Calu3 (cell line): ENCODE data around the gene UQCR10. TPM values are rescaled to one million over a fixed set of nuclear protein-coding genes. Genes with fewer than 3 reads are reported as not detected.

Experiments used
- BruUV-seq: library from RNA; stranded (reverse); fragments of 400-500 nt; replicated peaks from 2 replicates; lab custom pipeline; 2021; lab: Mats Ljungman, UMichigan
- CTCF ChIA-PET: fragments of 300-600 bp; sonication (Branson Sonifier 250); formaldehyde crosslinking; loops from one replicate; lab custom pipeline; 2022; ENCODE audit warnings: antibody characterized with exemption; lab: Charles Lee
- DNase-seq: peaks from one replicate; pipeline ENCODE4 v3.0.0; 2022
- H3K27ac Mint-ChIP-seq: one replicate; pipeline ENCODE4 v1.8.0; 2022; ENCODE audit warnings: mixed read lengths; ENCODE audit not compliant: unreplicated experiment
- H3K27me3 Mint-ChIP-seq: one replicate; pipeline ENCODE4 v1.8.0; 2022; ENCODE audit warnings: mixed read lengths; ENCODE audit not compliant: unreplicated experiment
- H3K36me3 Mint-ChIP-seq: one replicate; pipeline ENCODE4 v1.8.0; 2022; ENCODE audit warnings: mild to moderate bottlenecking, moderate library complexity, mixed read lengths; ENCODE audit not compliant: insufficient read depth, unreplicated experiment
- H3K4me1 Mint-ChIP-seq: one replicate; pipeline ENCODE4 v1.8.0; 2022; ENCODE audit warnings: mild to moderate bottlenecking, low read depth, mixed read lengths; ENCODE audit not compliant: unreplicated experiment
- H3K4me3 Mint-ChIP-seq: one replicate; pipeline ENCODE4 v1.8.0; 2022; ENCODE audit warnings: mild to moderate bottlenecking, low read depth, moderate library complexity, mixed read lengths; ENCODE audit not compliant: unreplicated experiment
- H3K9me3 Mint-ChIP-seq: one replicate; pipeline ENCODE4 v1.8.0; 2022; ENCODE audit warnings: low read depth, mixed read lengths; ENCODE audit not compliant: unreplicated experiment
- intact Hi-C: fragments of 100-400 bp; cut with micrococcal nuclease; formaldehyde crosslinking; loops from one replicate; pipeline ENCODE4 v1.10.0; 2022; ENCODE audit not compliant: unreplicated experiment
- total RNA-seq: library from RNA; stranded (reverse); gene quantifications from 2 replicates; pipeline ENCODE4 v1.2.3, GENCODE V29; 2022
- TF ChIP-seq, protein P1 (sequence below): fragments of 200-600 bp; IDR thresholded peaks from one replicate; pipeline ENCODE4 v1.8.0; 2022; ENCODE audit warnings: antibody characterized with exemption; ENCODE audit not compliant: unreplicated experiment

The UQCR10 gene
- total RNA-seq, 1 experiment from 2014 or later: 120 TPM

- peaks cover 36% of the 10 kb centered on the region for H3K4me1 Mint-ChIP-seq
- intact Hi-C loops: no loop called here
- no peak overlapping the region for H3K4me3 Mint-ChIP-seq
- no peaks in the 10 kb centered on the region for H3K9me3 Mint-ChIP-seq
- peaks cover 3% of the 10 kb centered on the region for H3K36me3 Mint-ChIP-seq
- BruUV-seq: no TSS peak
- peak; percentile 56 for DNase-seq
- TF ChIP-seq, protein P1, sequence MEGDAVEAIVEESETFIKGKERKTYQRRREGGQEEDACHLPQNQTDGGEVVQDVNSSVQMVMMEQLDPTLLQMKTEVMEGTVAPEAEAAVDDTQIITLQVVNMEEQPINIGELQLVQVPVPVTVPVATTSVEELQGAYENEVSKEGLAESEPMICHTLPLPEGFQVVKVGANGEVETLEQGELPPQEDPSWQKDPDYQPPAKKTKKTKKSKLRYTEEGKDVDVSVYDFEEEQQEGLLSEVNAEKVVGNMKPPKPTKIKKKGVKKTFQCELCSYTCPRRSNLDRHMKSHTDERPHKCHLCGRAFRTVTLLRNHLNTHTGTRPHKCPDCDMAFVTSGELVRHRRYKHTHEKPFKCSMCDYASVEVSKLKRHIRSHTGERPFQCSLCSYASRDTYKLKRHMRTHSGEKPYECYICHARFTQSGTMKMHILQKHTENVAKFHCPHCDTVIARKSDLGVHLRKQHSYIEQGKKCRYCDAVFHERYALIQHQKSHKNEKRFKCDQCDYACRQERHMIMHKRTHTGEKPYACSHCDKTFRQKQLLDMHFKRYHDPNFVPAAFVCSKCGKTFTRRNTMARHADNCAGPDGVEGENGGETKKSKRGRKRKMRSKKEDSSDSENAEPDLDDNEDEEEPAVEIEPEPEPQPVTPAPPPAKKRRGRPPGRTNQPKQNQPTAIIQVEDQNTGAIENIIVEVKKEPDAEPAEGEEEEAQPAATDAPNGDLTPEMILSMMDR: no peak
- H3K27ac Mint-ChIP-seq: peak overlapping the region; percentile 25
- CTCF ChIA-PET: interaction anchor here (0.6 to 1.1 kb wide), 5 partner anchors 10 to 201 kb away, joined by 3 to 6 read pairs (median 4); partner anchors contain the start of genes UQCR10 and ZMAT5
- no peaks in the 10 kb centered on the region for H3K27me3 Mint-ChIP-seq
Observed at GRCh38 chr22:29782061-29782845, 15.1 kb downstream of the UQCR10 start.

- BruUV-seq: no TSS peak
- peaks cover 16% of the 10 kb centered on the region for H3K36me3 Mint-ChIP-seq
- no peak overlapping the region for H3K27ac Mint-ChIP-seq
- CTCF ChIA-PET: no interaction called here
- H3K4me3 Mint-ChIP-seq: no peak overlapping the region
- intact Hi-C loops: no loop called here
- H3K4me1 Mint-ChIP-seq: peaks cover 40% of the 10 kb centered on the region
- no peaks in the 10 kb centered on the region for H3K9me3 Mint-ChIP-seq
- no peak for DNase-seq
- H3K27me3 Mint-ChIP-seq: no peaks in the 10 kb centered on the region
- TF ChIP-seq, protein P1: no peak
Observed at GRCh38 chr22:29784451-29785361, 17.5 kb downstream of the UQCR10 start.

DNA sequence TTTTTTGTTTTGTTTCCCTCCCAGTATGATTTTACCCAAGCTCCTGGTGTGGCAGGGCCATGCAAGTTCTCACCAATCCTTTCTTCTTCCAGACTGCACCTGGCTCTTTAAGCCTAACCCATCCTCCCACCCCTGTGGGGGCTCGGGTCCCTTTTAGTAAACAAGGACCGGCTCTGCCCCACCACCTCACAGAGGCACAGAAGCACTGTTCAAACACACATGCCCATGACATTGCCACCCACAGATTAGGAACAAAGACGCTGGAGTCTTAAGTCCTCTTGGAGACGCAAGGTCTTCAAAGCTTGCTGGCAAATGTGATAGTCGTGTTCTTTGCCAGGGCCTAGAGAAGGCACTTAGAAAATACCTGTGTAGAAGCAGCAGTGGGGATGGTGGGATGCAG, 18.9 kb downstream of the UQCR10 start:
- no TSS peak for BruUV-seq
- Mint-ChIP-seq H3K4me3 (no peak overlapping the region), H3K9me3 (no peaks in the 10 kb centered on the region), H3K27ac (no peak overlapping the region), H3K27me3 (no peaks in the 10 kb centered on the region), H3K36me3 (peaks cover 17% of the 10 kb centered on the region), H3K4me1 (peaks cover 28% of the 10 kb centered on the region)
- DNase-seq: no peak
- TF ChIP-seq, protein P1: no peak
- CTCF ChIA-PET: no interaction called here
- intact Hi-C loops: no loop called here

GRCh38 chr22:29787371-29787980, 20.3 kb downstream of the UQCR10 start:
- Mint-ChIP-seq H3K4me1 (peaks cover 18% of the 10 kb centered on the region), H3K36me3 (peaks cover 32% of the 10 kb centered on the region), H3K27me3 (no peaks in the 10 kb centered on the region), H3K27ac (no peak overlapping the region), H3K4me3 (no peak overlapping the region), H3K9me3 (no peaks in the 10 kb centered on the region)
- intact Hi-C loops: no loop called here
- CTCF ChIA-PET: no interaction called here
- peak; percentile 50 for DNase-seq
- BruUV-seq: no TSS peak
- TF ChIP-seq, protein P1: no peak
